Esophagus squamous epithelium (tissue), 4 donors: Measurements from ENCODE around the gene ANTKMT.

ENCODE experiments used
- CTCF ChIP-seq, 6 experiments: fragments of 450-650 bp in 4 of 6; fragments of 200-600 bp in 2 of 6; sonication (generic) in 2 of 6; IDR thresholded peaks; one replicate each; pipeline ENCODE4 v1.5.1; 2016 to 2019; ENCODE audit warnings: antibody characterized with exemption in 6 of 6, mild to moderate bottlenecking in 4 of 6, moderate library complexity in 4 of 6
- POLR2A ChIP-seq, 4 donors: fragments of 450-650 bp; IDR thresholded peaks; one replicate each; pipeline ENCODE4 v1.6.1; 2017; ENCODE audit warnings: antibody characterized with exemption in 4 of 4, mild to moderate bottlenecking in 4 of 4, moderate library complexity in 3 of 4

- TF ChIP-seq CTCF (IDR thresholded peaks at IDR 0.05) (no peak), POLR2A (IDR thresholded peaks at IDR 0.05) (no peak)
These were observed 38.2 kb upstream of the ANTKMT start for GRCh38 chr16:682493-683395.
